SK-N-SH (cell line): ENCODE results near the gene PWWP2B. TPM values are rescaled to one million over a fixed set of nuclear protein-coding genes. Genes with fewer than 3 reads are reported as not detected.

Experiments used
- CTCF ChIA-PET: fragments of 300-600, 350-600 bp; formaldehyde crosslinking; extraction: SDS; loops from one replicate; lab custom pipeline; 2021; lab: Yijun Ruan, JAX
- POLR2A ChIA-PET: fragments of 350-600 bp; sonication (Branson Sonifier 250); formaldehyde crosslinking; extraction: SDS; loops from one replicate; lab custom pipeline; 2020; ENCODE audit warnings: antibody characterized with exemption, inconsistent platforms; lab: Yijun Ruan, JAX
- DNase-seq: peaks from one replicate; pipeline ENCODE4 v3.0.0; 2012
- H2AFZ ChIP-seq: fragments of 200-600 bp; sonication (generic); 2 replicates; pipeline ENCODE4 v1.8.1; 2016; ENCODE audit warnings: antibody characterized with exemption, mild to moderate bottlenecking, low read depth
- H3F3A ChIP-seq: fragments of 200-600 bp; sonication (generic); replicated peaks from 2 replicates; pipeline ENCODE3; 2016; ENCODE audit warnings: antibody characterized with exemption, mild to moderate bottlenecking; ENCODE audit not compliant: insufficient read depth
- H3K27ac ChIP-seq, 2 experiments: fragments of 200-500 bp in 1 of 2; fragments of 200-600 bp in 1 of 2; sonication (Bioruptor generic) in 1 of 2; sonication (generic), shearing (Covaris generic) in 1 of 2; 2 replicates each; pipeline versions ENCODE4 v1.5.1 to v1.6.1; 2014 to 2016; ENCODE audit warnings: low read depth in 2 of 2, inconsistent platforms in 1 of 2, low read length in 1 of 2, mild to moderate bottlenecking in 1 of 2, mixed read lengths in 1 of 2
- H3K27me3 ChIP-seq: fragments of 200-600 bp; sonication (generic), shearing (Covaris generic); 2 replicates; pipeline ENCODE4 v1.6.1; 2016; ENCODE audit warnings: mixed run types; ENCODE audit not compliant: insufficient read depth
- H3K36me3 ChIP-seq, 2 experiments: fragments of 200-500 bp in 1 of 2; fragments of 200-600 bp in 1 of 2; sonication (Bioruptor generic) in 1 of 2; sonication (generic) in 1 of 2; replicated peaks in 1 of 2; 2 replicates each; pipeline versions ENCODE3 to v1.5.1; 2014 to 2016; ENCODE audit warnings: low read length in 1 of 2, mild to moderate bottlenecking in 1 of 2; ENCODE audit not compliant: insufficient read depth in 2 of 2, control insufficient read depth in 1 of 2
- H3K4me1 ChIP-seq, 2 experiments: fragments of 200-500 bp in 1 of 2; fragments of 200-600 bp in 1 of 2; sonication (Bioruptor generic) in 1 of 2; sonication (generic), shearing (Covaris generic) in 1 of 2; 2 replicates each; pipeline versions ENCODE4 v1.5.1 to v1.6.1; 2014 to 2016; ENCODE audit warnings: low read depth in 1 of 2, low read length in 1 of 2, mixed run types in 1 of 2; ENCODE audit not compliant: insufficient read depth in 2 of 2, control insufficient read depth in 1 of 2
- H3K4me2 ChIP-seq: fragments of 200-600 bp; sonication (generic), shearing (Covaris generic); 2 replicates; pipeline ENCODE4 v1.6.1; 2017; ENCODE audit warnings: mixed run types
- H3K4me3 ChIP-seq, 2 experiments: fragments of 200-500 bp in 1 of 2; fragments of 200-600 bp in 1 of 2; sonication (Bioruptor generic) in 1 of 2; sonication (generic), shearing (Covaris generic) in 1 of 2; 2 replicates each; pipeline versions ENCODE4 v1.5.1 to v1.8.1; 2014 to 2016; ENCODE audit warnings: low read depth in 2 of 2, inconsistent platforms in 1 of 2, low read length in 1 of 2, mild to moderate bottlenecking in 1 of 2, mixed read lengths in 1 of 2, moderate library complexity in 1 of 2
- H3K79me2 ChIP-seq: fragments of 200-600 bp; sonication (generic); 2 replicates; pipeline ENCODE4 v1.8.1; 2017; ENCODE audit warnings: mild to moderate bottlenecking; ENCODE audit not compliant: insufficient read depth
- H3K9ac ChIP-seq: fragments of 200-600 bp; sonication (generic); 2 replicates; pipeline ENCODE4 v1.6.1; 2017; ENCODE audit warnings: mixed run types
- H3K9me2 ChIP-seq: fragments of 200-600 bp; sonication (generic); 2 replicates; pipeline ENCODE4 v1.6.1; 2017; ENCODE audit warnings: mixed run types
- H3K9me3 ChIP-seq: fragments of 200-600 bp; sonication (generic); 2 replicates; pipeline ENCODE4 v1.6.1; 2017; ENCODE audit warnings: mixed run types, mild to moderate bottlenecking, moderate library complexity
- H4K20me1 ChIP-seq: fragments of 200-600 bp; sonication (generic); 2 replicates; pipeline ENCODE4 v1.6.1; 2017; ENCODE audit warnings: mild to moderate bottlenecking, mixed run types; ENCODE audit not compliant: insufficient read depth
- CTCF ChIP-seq: fragments of 200-600 bp; sonication (generic); IDR thresholded peaks from 2 replicates; pipeline ENCODE4 v1.6.1; 2017; ENCODE audit warnings: antibody characterized with exemption, mild to moderate bottlenecking, moderate library complexity
- EP300 ChIP-seq, 2 experiments: IDR thresholded peaks; 2 replicates each; pipeline versions ENCODE4 v1.4.0 to v1.6.1; 2012; ENCODE audit warnings: borderline replicate concordance in 1 of 2, low read depth in 1 of 2, low read length in 1 of 2
- IRF3 ChIP-seq: fragments of 150-350 bp; IDR thresholded peaks from 2 replicates; pipeline ENCODE4 v1.6.1; 2016; ENCODE audit warnings: mild to moderate bottlenecking, low read depth, low read length
- MEF2A ChIP-seq: IDR thresholded peaks from 2 replicates; pipeline ENCODE4 v1.4.0; 2012; ENCODE audit warnings: low read depth, borderline replicate concordance
- NFIC ChIP-seq: IDR thresholded peaks from 2 replicates; pipeline ENCODE4 v1.4.0; 2012; ENCODE audit warnings: borderline replicate concordance
- NRF1 ChIP-seq: IDR thresholded peaks from 2 replicates; pipeline ENCODE4 v1.6.1; 2012; ENCODE audit warnings: low read depth, mild to moderate bottlenecking, low read length
- RCOR1 ChIP-seq: fragments of 150-350 bp; IDR thresholded peaks from 2 replicates; pipeline ENCODE4 v1.6.1; 2017; ENCODE audit warnings: antibody characterized with exemption, low read length
- RFX5 ChIP-seq: IDR thresholded peaks from 2 replicates; pipeline ENCODE4 v1.6.1; 2012; ENCODE audit warnings: mild to moderate bottlenecking, improper control_type of control experiment, low read length
- RXRA ChIP-seq: IDR thresholded peaks from 2 replicates; pipeline ENCODE4 v1.4.0; 2012; ENCODE audit warnings: low read depth, mild to moderate bottlenecking, borderline replicate concordance
- TAF1 ChIP-seq: IDR thresholded peaks from 2 replicates; pipeline ENCODE4 v1.6.1; 2012; ENCODE audit warnings: low read depth, mild to moderate bottlenecking, low read length, moderate library complexity, borderline replicate concordance
- TCF12 ChIP-seq: IDR thresholded peaks from 2 replicates; pipeline ENCODE4 v1.4.0; 2012
- ZBTB33 ChIP-seq: IDR thresholded peaks from 2 replicates; pipeline ENCODE4 v1.4.0; 2012; ENCODE audit warnings: low read depth, borderline replicate concordance
- WGBS: methylation state at CpG from one replicate; pipeline ENCODE4 v1.1.6; 2017; ENCODE audit warnings: low lambda C conversion rate; 5-methylcytosine and 5-hydroxymethylcytosine counted together
- polyA plus RNA-seq, 3 experiments: library from polyadenylated mRNA; depleted of rRNA; stranded (reverse); fragments of >200 nt; gene quantifications; 2 replicates each; pipeline ENCODE4 v1.2.3, GENCODE V29; 2012

Gene PWWP2B
- polyA plus RNA-seq, 1 of the 3 experiments (the other 2 are of a cell fraction): 2.4 TPM

- Histone ChIP-seq H3K9ac (no peak overlapping the region), H4K20me1 (no peaks in the 10 kb centered on the region), H3K27ac (no peak overlapping the region), H2AFZ (no peak overlapping the region), H3K9me2 (no peaks in the 10 kb centered on the region), H3K4me2 (no peak overlapping the region), H3K27me3 (no peaks in the 10 kb centered on the region), H3K79me2 (no peaks in the 10 kb centered on the region), H3K9me3 (no peaks in the 10 kb centered on the region), H3K4me1 (peaks cover 0 to 12% of the 10 kb centered on the region in 2 experiments; a peak in 1 of 4 replicates), H3K36me3 (no peaks in the 10 kb centered on the region), H3K4me3 (no peak overlapping the region), H3F3A (no peaks in the 10 kb centered on the region)
- ChIA-PET CTCF (no interaction called here), POLR2A (no interaction called here)
- 97% methylated on average over 4 of the region's 8 CpGs for WGBS
- no peak for DNase-seq
- TF ChIP-seq TCF12 (no peak), MEF2A (no peak), IRF3 (no peak), RXRA (no peak), TAF1 (no peak), NRF1 (no peak)
Observed at GRCh38 chr10:132430231-132430743, 33.3 kb downstream of the PWWP2B start.

- CTCF ChIA-PET: interaction anchor here (1.5 kb wide), 1 partner anchor 70 kb away, joined by 4 read pairs; no protein-coding TSS in a partner anchor
- H3K27ac ChIP-seq: no peak overlapping the region
Observed at GRCh38 chr10:132430861-132431271, 33.9 kb downstream of the PWWP2B start.

More at GRCh38 chr10:132430861-132431271, 33.9 kb downstream of the PWWP2B start:
- H3K4me3 ChIP-seq: no peak overlapping the region
- POLR2A ChIA-PET: interaction anchor here (0.6 kb wide), 1 partner anchor 161 kb away, joined by 3 read pairs; no protein-coding TSS in a partner anchor
- no peak for TF ChIP-seq CTCF
- no peak for TF ChIP-seq RXRA
- no peak for TF ChIP-seq ZBTB33
- no peak for TF ChIP-seq RFX5
- TF ChIP-seq NRF1: no peak
- no peak for TF ChIP-seq NFIC
- TF ChIP-seq EP300 (IDR thresholded peaks at IDR 0.05; ENCODE audit: borderline replicate concordance in 1 of 2, low read depth in 1 of 2, low read length in 1 of 2): no peak
- TF ChIP-seq IRF3: no peak
- TF ChIP-seq RCOR1: no peak
- TF ChIP-seq, all 33 proteins: peak for 0
- Histone ChIP-seq H2AFZ (no peak overlapping the region), H4K20me1 (no peaks in the 10 kb centered on the region), H3K9ac (no peak overlapping the region), H3K79me2 (no peaks in the 10 kb centered on the region), H3K27me3 (no peaks in the 10 kb centered on the region), H3F3A (no peaks in the 10 kb centered on the region), H3K4me1 (peaks cover 0 to 12% of the 10 kb centered on the region in 2 experiments; a peak in 1 of 4 replicates), H3K9me3 (no peaks in the 10 kb centered on the region), H3K4me2 (no peak overlapping the region), H3K36me3 (no peaks in the 10 kb centered on the region), H3K9me2 (no peaks in the 10 kb centered on the region)
- DNase-seq: no peak
- WGBS: 79% methylated on average over 8 of the region's 8 CpGs
